Calu3 (cell line): ENCODE data around the gene TSPAN11. TPM values are rescaled to one million over a fixed set of nuclear protein-coding genes. Genes with fewer than 3 reads are reported as not detected.

Source experiments
- BruUV-seq: library from RNA; stranded (reverse); fragments of 400-500 nt; replicated peaks from 2 replicates; lab custom pipeline; 2021; lab: Mats Ljungman, UMichigan
- CTCF ChIA-PET: fragments of 300-600 bp; sonication (Branson Sonifier 250); formaldehyde crosslinking; loops from one replicate; lab custom pipeline; 2022; ENCODE audit warnings: antibody characterized with exemption; lab: Charles Lee
- DNase-seq: peaks from one replicate; pipeline ENCODE4 v3.0.0; 2022
- H3K27ac Mint-ChIP-seq: one replicate; pipeline ENCODE4 v1.8.0; 2022; ENCODE audit warnings: mixed read lengths; ENCODE audit not compliant: unreplicated experiment
- H3K27me3 Mint-ChIP-seq: one replicate; pipeline ENCODE4 v1.8.0; 2022; ENCODE audit warnings: mixed read lengths; ENCODE audit not compliant: unreplicated experiment
- H3K36me3 Mint-ChIP-seq: one replicate; pipeline ENCODE4 v1.8.0; 2022; ENCODE audit warnings: mild to moderate bottlenecking, moderate library complexity, mixed read lengths; ENCODE audit not compliant: insufficient read depth, unreplicated experiment
- H3K4me1 Mint-ChIP-seq: one replicate; pipeline ENCODE4 v1.8.0; 2022; ENCODE audit warnings: mild to moderate bottlenecking, low read depth, mixed read lengths; ENCODE audit not compliant: unreplicated experiment
- H3K4me3 Mint-ChIP-seq: one replicate; pipeline ENCODE4 v1.8.0; 2022; ENCODE audit warnings: mild to moderate bottlenecking, low read depth, moderate library complexity, mixed read lengths; ENCODE audit not compliant: unreplicated experiment
- H3K9me3 Mint-ChIP-seq: one replicate; pipeline ENCODE4 v1.8.0; 2022; ENCODE audit warnings: low read depth, mixed read lengths; ENCODE audit not compliant: unreplicated experiment
- intact Hi-C: fragments of 100-400 bp; cut with micrococcal nuclease; formaldehyde crosslinking; loops from one replicate; pipeline ENCODE4 v1.10.0; 2022; ENCODE audit not compliant: unreplicated experiment
- total RNA-seq: library from RNA; stranded (reverse); gene quantifications from 2 replicates; pipeline ENCODE4 v1.2.3, GENCODE V29; 2022
- TF ChIP-seq, protein P1 (sequence below): fragments of 200-600 bp; IDR thresholded peaks from one replicate; pipeline ENCODE4 v1.8.0; 2022; ENCODE audit warnings: antibody characterized with exemption; ENCODE audit not compliant: unreplicated experiment

TSPAN11 gene
- total RNA-seq, 1 experiment from 2014 or later, result not detected

DNA sequence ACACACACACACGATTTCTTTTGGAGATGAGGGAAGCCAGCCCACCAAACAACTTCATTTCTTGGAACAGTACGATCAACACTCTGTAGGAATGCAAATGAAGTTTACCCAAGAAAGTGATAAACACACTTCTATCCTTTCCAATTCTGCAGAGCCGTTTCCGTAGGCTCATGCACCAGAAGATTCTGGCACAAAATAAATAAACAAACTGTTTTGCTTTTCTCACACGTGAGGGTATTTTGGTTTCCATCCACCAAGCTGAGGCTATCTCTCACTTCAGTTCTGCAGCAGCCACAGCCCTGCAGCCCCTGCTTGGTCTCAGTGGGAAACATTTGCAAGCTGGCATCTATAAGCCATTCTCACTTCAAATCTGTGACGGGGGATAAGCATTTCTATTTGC, 15.3 kb upstream of the TSPAN11 start:
- Mint-ChIP-seq H3K4me1 (no peaks in the 10 kb centered on the region), H3K27me3 (peaks cover 74% of the 10 kb centered on the region), H3K36me3 (no peaks in the 10 kb centered on the region), H3K4me3 (no peak overlapping the region), H3K9me3 (no peaks in the 10 kb centered on the region), H3K27ac (no peak overlapping the region)
- intact Hi-C loops, result no loop called here
- BruUV-seq, result no TSS peak
- DNase-seq, result no peak
- TF ChIP-seq, protein P1, sequence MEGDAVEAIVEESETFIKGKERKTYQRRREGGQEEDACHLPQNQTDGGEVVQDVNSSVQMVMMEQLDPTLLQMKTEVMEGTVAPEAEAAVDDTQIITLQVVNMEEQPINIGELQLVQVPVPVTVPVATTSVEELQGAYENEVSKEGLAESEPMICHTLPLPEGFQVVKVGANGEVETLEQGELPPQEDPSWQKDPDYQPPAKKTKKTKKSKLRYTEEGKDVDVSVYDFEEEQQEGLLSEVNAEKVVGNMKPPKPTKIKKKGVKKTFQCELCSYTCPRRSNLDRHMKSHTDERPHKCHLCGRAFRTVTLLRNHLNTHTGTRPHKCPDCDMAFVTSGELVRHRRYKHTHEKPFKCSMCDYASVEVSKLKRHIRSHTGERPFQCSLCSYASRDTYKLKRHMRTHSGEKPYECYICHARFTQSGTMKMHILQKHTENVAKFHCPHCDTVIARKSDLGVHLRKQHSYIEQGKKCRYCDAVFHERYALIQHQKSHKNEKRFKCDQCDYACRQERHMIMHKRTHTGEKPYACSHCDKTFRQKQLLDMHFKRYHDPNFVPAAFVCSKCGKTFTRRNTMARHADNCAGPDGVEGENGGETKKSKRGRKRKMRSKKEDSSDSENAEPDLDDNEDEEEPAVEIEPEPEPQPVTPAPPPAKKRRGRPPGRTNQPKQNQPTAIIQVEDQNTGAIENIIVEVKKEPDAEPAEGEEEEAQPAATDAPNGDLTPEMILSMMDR, result no peak
- CTCF ChIA-PET, result no interaction called here

DNA sequence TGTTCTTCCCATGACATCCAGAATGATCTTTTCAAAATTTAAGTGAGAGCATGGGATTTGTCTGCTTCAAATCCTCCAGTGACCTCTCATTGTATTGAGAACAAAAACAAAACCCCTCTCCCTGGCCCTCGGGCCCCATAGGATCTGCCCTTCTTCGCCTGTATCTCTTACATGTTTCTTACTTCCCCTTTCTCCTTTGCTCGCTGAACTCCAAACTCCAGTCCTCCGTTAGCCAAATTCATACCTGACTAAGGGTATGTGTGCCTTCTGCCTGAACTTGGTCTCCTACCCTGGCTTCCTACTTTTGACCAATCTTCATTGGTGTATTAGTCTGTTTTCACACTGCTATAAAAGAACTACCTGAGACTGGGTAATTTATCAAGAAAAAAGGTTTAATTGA, 13.2 kb upstream of the TSPAN11 start:
- TF ChIP-seq, protein P1, result no peak
- no TSS peak for BruUV-seq
- H3K4me1 Mint-ChIP-seq, result no peaks in the 10 kb centered on the region
- H3K27ac Mint-ChIP-seq, result no peak overlapping the region
- DNase-seq, result no peak
- no peaks in the 10 kb centered on the region for H3K9me3 Mint-ChIP-seq
- no peaks in the 10 kb centered on the region for H3K36me3 Mint-ChIP-seq
- intact Hi-C loops, result no loop called here
- peaks cover 78% of the 10 kb centered on the region for H3K27me3 Mint-ChIP-seq
- H3K4me3 Mint-ChIP-seq, result no peak overlapping the region
- CTCF ChIA-PET, result no interaction called here

DNA sequence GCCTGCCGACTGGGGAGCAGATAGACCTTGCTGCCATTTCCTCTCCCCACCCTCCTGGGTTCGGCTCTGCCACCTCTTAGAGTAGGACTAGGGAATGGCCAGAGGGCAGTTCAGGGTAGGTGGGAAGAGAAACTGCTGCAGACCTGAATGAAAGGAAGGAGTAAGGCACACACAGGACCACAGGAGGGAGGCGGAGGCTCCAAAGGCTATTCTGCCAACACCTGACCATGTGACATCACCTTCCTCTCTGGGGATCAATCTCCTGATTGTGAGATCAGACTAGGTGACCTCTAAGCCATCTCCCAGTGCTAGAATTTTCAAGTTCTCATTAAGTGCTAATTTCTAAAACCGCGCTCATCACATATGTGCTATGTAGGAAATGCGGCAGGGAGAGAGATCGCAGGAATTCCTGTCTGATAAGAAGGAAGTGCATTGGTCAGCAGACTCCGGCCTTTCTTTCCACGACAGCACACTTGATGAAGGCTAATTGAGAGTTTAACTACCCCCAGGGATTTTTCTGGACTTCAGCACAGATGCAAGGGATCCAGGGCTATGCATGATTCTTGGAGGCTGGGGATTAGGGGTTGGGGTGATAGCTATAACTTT, 11.5 kb upstream of the TSPAN11 start:
- no peak for DNase-seq
- H3K4me3 Mint-ChIP-seq, result no peak overlapping the region
- no peaks in the 10 kb centered on the region for H3K9me3 Mint-ChIP-seq
- H3K4me1 Mint-ChIP-seq, result no peaks in the 10 kb centered on the region
- CTCF ChIA-PET, result no interaction called here
- no peak overlapping the region for H3K27ac Mint-ChIP-seq
- H3K36me3 Mint-ChIP-seq, result no peaks in the 10 kb centered on the region
- H3K27me3 Mint-ChIP-seq, result peaks cover 61% of the 10 kb centered on the region
- intact Hi-C loops, result no loop called here
- BruUV-seq, result no TSS peak
- TF ChIP-seq, protein P1, result no peak

DNA sequence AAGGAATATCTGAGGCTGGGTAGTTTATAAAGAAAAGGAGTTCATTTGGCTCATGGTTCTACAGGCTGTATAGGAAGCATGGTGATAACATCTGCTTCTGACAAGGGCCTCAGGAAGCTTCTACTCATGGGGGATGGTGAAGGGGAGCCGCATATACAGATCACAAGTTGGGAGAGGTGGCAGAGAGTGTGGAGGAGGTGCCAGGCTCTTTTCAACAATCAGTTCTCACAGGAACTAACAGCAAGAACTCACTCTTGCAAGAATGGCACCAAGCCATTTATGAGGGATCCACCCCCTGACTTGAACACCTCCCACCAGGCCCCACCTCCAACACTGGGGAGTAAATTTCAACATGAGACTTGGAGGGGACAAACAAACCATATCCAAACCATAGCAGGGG, 3.5 kb upstream of the TSPAN11 start:
- intact Hi-C loops, result no loop called here
- no peaks in the 10 kb centered on the region for H3K4me1 Mint-ChIP-seq
- CTCF ChIA-PET, result no interaction called here
- peaks cover 57% of the 10 kb centered on the region for H3K27me3 Mint-ChIP-seq
- no peaks in the 10 kb centered on the region for H3K36me3 Mint-ChIP-seq
- no peak overlapping the region for H3K27ac Mint-ChIP-seq
- H3K4me3 Mint-ChIP-seq, result no peak overlapping the region
- no TSS peak for BruUV-seq
- DNase-seq, result no peak
- H3K9me3 Mint-ChIP-seq, result no peaks in the 10 kb centered on the region
- TF ChIP-seq, protein P1, result no peak
